GM21515 (cell line): ENCODE results near the gene VPS8.
"Not testable (repeated sequence)": the region's sequence is repeated elsewhere in the genome, so short reads cannot be mapped to it uniquely, and the experiment has no call there.

Experiments used
- ATAC-seq: cut with Tn5 transposase; IDR thresholded peaks from one replicate; pipeline ENCODE4 v1.9.1; 2021; ENCODE audit not compliant: unreplicated experiment

Gene VPS8

DNA sequence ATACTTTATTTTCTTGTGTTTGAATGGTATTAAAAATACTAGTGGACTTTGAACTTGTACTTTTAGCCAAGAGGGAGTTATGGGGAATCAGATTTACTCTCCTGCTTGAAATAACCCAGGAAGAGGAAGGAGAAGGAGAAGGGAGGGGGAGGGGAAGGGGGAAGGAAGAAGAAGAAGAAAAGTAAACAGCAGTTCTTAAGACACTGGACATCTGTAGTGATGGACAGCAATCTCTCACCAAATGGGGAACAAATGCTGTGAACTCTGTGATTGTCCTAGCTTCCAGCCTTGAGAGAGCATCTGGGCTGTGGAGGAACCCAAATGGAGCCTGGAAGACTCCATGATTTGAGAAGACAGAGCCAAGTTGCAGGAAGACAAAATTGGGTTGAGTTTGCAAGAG lies 52.0 kb downstream of the VPS8 start:
- ATAC-seq = no peak

DNA sequence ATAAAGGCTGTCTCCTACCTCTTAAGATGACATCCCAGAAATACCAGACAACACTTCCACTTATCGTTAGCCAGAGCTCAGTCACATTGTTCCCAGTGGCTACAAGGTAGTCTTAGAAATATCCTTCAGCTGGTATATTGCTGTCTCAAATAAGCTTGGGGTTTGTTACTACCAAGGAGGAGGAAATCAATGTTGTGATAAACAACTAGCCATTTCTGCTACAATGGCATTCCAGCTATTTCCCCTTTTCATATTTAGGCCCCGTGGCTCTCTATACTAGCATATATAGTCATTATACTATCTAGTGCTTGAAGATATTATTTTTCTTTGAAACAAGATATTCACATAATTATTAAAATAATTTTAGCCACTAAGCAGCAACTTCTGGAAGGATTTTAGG lies 56.5 kb downstream of the VPS8 start:
- no peak for ATAC-seq

DNA sequence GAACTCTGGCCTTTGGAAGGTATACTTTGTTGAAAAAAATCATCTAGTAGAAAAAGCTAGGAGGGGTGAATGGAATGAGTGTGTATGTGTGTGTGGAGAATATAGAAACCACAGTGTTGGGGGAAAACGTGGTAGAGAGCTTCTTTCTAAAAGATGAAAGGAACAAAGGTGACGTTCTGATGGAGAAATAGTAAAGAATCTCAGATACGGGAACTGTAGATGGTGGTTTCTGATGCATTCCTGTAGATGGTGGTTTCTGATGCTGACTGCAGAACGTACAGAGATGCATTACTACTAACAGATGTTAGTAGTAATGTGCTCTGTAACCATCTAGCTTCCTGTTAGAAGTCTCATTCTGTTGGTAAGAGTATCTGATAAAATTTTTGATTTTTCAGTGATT lies 60.2 kb downstream of the VPS8 start:
- ATAC-seq = no peak

DNA sequence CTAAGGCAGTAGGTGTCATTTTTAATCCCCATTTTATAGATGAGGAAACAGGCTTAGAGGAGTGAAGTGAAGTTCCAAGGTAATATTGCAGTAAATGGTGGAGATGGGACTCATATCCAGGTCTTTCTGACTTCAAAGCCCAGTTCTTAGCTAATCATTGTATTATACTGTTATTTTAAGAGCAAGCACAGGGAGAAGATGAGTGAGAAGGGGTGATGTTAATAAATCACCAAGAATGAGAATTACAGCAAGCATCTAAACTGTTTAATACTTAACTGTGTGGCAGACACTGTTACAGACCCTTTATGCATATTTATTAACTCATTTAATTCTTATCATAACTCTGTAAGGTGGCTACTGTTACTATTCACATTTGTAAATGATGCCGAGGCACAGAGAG lies 61.2 kb downstream of the VPS8 start:
- ATAC-seq = no peak

DNA sequence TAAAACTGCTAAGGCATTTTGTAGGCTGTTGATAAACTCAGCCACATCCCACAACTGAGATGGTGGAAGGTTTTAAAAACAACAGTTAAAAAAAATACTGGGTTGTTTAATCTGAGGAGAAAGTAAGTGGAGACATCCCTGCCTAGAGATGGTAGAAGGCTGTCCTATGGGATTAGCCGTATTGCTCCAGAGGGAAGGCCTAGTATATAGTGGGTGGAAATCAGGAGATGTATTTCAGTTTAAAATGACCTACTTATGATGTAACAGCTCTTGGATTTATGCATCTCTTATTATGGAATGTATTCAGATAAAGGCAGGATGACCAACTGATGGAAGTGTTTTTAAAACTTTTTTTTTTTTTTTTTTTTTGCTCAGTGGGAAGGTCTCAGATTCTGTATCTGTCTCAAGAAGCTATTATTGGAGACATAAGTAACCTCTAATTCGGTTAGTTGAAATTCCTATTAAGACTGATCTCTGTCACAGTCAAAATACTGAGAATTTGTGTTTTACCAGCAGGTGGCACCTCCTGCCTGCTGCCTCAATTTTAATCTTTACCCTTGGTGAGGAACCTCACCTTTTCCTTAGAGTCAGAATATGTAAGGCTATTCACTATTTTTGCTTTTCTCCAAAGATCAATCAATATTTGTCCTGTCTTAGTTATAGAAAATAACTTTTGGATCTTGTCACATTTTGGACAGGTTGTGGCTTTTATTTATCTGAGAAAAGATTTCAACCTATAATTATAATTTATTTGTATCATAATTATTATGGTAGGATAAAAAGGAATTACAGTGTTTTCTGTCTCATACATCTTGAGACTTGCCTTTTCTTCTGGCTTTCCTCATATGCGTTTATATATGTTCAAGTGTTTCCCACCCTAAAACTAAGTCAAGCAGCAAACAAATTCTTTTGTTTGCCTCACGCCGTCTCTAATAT lies 63.0 kb downstream of the VPS8 start:
- no peak for ATAC-seq

GRCh38 chr3:184880276-184881019 lies 68.5 kb downstream of the VPS8 start:
- ATAC-seq = no peak

DNA sequence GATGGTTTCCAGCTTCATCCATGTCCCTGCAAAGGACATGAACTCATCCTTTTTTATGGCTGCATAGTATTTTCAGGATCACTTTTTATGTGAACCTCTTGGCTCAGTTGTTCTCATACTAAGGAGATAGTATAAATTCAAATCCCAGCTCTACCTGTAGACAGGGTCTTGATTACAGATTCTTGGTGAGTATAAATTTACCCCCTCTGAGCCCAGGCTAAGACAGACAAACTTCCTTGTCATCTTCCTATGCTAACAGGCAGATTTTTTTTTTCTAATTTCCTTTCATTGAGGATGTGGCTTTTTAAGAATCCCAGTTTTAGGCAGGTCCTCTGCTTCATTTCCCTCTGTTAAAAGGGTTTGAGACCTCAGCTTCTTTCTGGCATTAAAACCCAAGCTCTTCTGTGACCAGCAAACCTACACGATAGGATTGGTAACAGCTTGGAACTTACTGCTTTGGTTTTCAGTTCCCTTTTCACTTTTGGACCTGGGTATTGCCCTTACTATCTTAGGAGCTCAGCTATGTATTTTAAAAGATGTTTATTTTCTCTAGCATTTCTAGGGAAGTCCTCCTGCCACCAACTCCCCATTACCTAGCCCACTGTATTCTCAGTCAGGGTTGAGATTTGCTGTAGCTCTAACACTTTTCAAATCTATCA lies 72.5 kb downstream of the VPS8 start:
- ATAC-seq = peak; percentile 96

- no peak for ATAC-seq
These were observed 73.1 kb downstream of the VPS8 start for GRCh38 chr3:184885112-184885511.

GRCh38 chr3:184887574-184887973 lies 75.6 kb downstream of the VPS8 start:
- no peak for ATAC-seq

DNA sequence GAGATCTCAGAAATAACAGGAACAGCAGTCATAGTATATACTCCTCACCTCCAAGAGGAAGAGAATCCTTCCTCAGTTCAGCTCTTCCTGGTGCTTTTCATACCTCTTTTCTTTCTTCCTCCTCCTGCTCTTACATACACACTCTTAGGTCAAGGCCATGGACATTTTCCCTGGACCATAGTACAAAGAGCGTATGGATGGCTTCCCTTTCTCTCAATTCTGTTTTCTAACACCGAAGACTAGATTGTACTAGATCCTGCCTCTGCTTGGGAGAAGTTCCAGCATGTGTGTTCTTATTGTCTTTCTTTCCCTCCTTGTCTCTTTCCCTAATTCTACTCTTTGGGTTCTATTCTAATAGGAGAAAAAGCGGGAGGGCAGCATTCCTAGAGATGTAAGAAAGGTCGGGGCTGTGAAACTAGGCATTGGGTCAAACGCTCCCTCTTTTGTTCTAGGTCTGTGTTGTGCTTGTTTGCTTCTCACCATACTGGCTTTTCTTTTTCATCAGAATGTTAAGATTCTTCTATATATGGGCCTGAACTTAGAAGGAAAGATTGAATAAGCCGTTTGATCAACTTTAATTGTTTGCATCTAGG lies 77.4 kb downstream of the VPS8 start:
- ATAC-seq = no peak

DNA sequence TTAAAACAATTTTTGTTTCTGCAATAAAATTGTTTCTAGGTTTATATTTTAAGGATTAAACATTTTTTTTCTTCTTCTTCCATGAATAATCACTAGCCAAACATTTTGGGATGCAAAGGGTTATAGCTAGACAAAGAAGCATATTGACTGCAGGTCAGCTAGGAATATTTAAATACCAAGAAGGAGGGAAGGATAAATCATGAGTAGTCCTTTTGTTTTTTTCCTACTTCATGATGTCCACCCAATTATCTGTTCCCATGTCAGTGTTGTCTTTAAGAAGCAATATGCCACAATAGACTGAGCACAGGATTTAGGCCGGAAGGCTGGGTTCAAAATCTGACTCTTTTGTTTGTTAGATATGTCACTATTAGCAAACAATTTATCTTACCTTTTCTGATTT lies 82.1 kb downstream of the VPS8 start:
- ATAC-seq = no peak

DNA sequence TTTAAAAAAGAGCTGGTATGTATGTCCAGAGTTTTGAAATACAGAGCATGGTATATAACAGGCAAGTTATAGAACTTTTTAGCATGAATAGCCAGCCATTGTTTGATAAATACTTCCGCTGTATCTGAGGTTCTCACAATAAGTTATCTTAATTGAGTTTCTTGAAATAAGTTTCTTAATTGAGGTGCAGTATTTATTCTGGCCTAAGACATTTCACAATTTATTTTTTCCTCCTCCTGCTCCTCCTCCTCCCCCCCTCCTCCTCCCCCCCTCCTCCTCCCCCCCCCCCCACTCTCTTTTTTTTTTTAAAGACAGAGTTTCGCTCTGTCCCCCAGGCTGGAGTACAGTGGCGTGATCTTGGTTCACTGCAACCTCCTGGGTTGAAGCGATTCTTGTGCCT lies 83.4 kb downstream of the VPS8 start:
- ATAC-seq = no peak

GRCh38 chr3:184896336-184896735 lies 84.4 kb downstream of the VPS8 start:
- no peak for ATAC-seq

DNA sequence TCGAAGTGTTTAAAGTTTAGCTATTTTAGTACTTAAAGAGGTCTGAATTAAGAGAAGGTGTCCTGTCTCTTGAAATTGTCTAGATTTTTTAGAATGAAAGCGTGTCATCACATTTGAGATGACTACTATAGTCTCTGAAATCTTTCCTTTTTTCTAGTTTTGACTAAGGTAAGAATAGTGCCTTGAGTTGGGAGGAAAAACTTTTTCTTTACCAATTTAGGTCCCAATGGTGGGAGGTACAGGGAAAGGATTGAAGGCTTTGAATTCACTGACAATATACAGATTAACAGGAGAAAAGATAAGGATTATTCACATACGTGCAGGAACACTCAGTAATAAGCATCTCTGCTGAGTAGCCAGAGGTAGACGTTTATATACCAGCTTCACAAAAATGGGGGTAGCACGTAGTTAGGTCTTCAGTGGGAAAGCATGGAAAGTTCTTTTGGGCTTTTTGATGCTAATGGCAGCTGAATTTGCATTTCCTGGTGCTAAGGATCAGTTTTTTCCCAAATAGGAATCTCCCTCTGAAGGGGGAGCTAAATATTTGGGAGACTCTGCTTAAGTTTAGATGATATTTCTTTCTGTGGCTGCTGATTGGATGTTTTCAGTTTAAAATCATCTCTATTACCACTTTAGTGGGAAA lies 88.1 kb downstream of the VPS8 start:
- no peak for ATAC-seq

DNA sequence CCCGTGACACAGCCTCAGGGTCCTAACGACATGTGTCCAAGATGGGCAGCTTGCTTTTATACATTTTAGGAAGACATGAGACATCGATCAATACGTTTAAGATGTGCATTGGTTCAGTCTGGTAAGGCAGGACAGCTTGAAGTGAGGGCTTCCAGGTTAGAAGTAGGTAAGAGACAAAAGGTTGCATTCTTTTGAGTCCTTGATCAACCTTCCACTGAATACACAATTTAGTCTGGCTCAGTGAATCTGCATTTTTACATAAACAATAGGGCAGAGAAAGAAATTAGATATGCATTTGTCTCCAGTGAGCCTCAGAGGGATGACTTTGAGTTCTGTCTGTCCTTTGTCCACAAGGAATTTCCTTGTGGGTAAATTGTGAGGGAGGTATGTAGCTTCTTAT lies 95.1 kb downstream of the VPS8 start:
- not testable (repeated sequence) for ATAC-seq

DNA sequence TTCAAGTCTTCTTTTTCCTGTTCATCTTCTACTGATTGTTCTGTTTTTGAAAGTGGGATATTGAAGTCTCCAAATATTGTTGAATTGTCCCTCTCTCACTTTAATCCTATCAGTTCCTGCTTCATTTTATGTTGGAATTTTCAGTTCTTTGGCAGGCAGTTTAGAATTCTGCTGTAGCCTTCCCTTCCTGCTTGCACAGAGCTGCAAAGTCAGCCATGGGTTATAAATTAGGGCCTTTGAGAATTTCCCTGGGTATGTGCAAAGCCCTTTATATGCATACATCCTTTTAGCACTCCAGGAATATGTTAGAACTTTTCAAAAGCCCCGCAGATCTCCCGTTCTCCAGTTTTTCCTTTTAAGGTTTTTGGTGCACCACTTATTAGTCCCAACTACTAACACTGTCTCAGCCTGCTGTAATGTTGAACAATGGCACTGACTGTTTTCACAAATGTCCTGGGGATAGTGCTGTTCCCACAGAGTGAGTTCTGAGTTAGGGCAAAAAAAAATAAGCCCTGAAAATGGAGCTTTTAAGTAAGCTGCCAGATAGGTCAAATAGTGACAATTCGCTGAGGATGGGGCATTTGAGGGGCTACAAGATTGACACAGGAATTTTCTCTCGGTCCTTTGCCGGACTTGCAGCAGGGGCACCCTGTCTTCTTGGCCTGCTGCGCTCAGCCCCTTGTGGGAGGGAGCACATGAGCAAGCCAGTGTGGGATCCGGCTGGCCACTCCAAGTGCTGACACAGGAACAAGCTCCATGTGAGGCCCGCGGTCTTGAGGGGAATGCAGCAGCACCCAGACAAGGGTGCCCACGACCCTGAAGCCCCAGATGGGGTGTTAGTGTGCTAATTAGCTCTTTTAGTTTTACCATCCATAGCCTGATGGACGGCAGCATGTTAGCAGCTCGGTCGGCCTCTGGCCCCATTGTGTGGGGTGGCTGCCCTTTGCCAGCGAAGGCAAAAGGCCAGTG lies 96.0 kb downstream of the VPS8 start:
- no peak for ATAC-seq

DNA sequence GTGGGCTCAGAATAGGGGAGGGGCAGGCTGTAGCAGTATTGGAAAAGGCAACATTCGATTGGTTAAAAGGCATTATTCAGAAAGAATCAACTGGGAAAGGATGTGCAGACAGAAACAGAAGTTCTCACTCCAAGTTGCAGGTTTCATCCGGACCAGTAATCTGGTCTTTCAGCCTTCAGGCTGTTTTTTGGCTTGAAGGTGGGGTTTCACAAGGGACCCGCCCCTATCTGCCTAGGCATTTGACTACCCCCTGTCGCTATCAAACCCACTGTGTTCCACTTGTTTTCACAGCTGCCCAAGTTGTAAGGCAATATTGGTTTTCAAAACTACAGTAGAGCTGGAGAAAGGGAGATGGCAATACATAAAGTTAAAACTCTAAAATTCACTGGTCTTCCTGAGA lies 96.9 kb downstream of the VPS8 start:
- no peak for ATAC-seq

DNA sequence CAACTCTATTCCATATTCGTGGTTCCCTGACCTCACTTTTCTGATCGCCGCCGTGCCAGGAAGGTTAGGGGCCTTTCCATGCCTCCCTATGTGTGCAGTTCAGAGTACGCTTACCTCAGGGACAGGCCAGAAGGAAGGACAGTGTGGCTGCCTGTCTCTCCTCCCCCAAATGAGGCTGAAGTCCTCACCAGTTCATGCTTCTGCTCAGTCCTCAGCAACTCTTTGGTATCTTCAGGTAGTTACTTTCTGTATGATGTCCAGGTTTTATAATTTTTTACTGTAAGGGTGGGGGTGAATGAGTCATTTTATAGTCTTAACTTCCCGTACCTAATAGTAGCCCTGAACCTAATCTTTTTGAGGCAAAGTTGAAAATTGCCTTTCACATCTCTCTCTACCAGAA lies 98.7 kb downstream of the VPS8 start:
- no peak for ATAC-seq

- ATAC-seq = no peak
These were observed 99.6 kb downstream of the VPS8 start for GRCh38 chr3:184911570-184911969.

GRCh38 chr3:184912163-184912562 lies 100.2 kb downstream of the VPS8 start:
- no peak for ATAC-seq
